ENCODE measurements around the gene PRR5L. TPM values are rescaled to one million over a fixed set of nuclear protein-coding genes. Genes with fewer than 3 reads are reported as not detected.

The PRR5L gene
- total and polyA plus RNA-seq, 2 donors (not counting 1 experiment from before 2014, with no cell fraction given), result 4.0 to 5.9 TPM

- Histone ChIP-seq H3K27ac (ENCODE audit: low read length in 2 of 2) (no peak overlapping the region), H4K20me1 (ENCODE audit: control insufficient read depth, insufficient read depth, low read length, poor library complexity, severe bottlenecking) (no peaks in the 10 kb centered on the region), H3K9me3 (ENCODE audit: control extremely low read depth in 1 of 3, control insufficient read depth in 2 of 3, insufficient read depth in 1 of 3, low read length in 2 of 3) (no peaks in the 10 kb centered on the region), H3K9ac (ENCODE audit: low read length) (no peak overlapping the region), H3K4me1 (ENCODE audit: control insufficient read depth in 2 of 2, insufficient read depth in 2 of 2, low read length in 2 of 2) (no peaks in the 10 kb centered on the region), H3K4me2 (replicated peaks; ENCODE audit: low read depth, low read length, poor library complexity, severe bottlenecking) (no peak overlapping the region), H3K27me3 (replicated peaks in 1 of 4; ENCODE audit: control extremely low read depth in 1 of 4, control insufficient read depth in 3 of 4, insufficient read depth in 4 of 4, low read length in 3 of 4) (no peaks in the 10 kb centered on the region), H3K79me2 (ENCODE audit: control insufficient read depth, insufficient read depth, low read length) (no peaks in the 10 kb centered on the region), H2AFZ (ENCODE audit: insufficient read depth, low read depth, low read length, poor library complexity, severe bottlenecking) (no peak overlapping the region), H3K36me3 (replicated peaks in 1 of 2; ENCODE audit: control extremely low read depth in 1 of 2, control insufficient read depth in 1 of 2, extremely low read depth in 1 of 2, insufficient read depth in 2 of 2, low read length in 1 of 2) (no peaks in the 10 kb centered on the region), H3K4me3 (ENCODE audit: control extremely low read depth in 1 of 5, extremely low read depth in 1 of 5, insufficient read depth in 1 of 5, low read depth in 2 of 5, low read length in 4 of 5) (no peak overlapping the region)
- Mint-ChIP-seq H3K27ac (no peak overlapping the region), H3K4me3 (no peak overlapping the region), H3K4me1 (no peaks in the 10 kb centered on the region), H3K9me3 (ENCODE audit: insufficient read depth) (no peaks in the 10 kb centered on the region), H3K27me3 (no peaks in the 10 kb centered on the region)
- intact Hi-C loops (cut with micrococcal nuclease), result no loop called here
- TF ChIP-seq CTCF (IDR thresholded peaks at IDR 0.05), result no peak
- no peak for TF ChIP-seq EZH2 (IDR thresholded peaks at IDR 0.05; ENCODE audit: borderline replicate concordance, insufficient read depth, low read depth, low read length, poor library complexity, severe bottlenecking)
- ChIA-PET POLR2A (interaction anchor here (0.6 kb wide), 1 partner anchor 16 kb away, joined by 5 read pairs; no protein-coding TSS in a partner anchor), CTCF (interaction anchor here (1.0 to 1.3 kb wide), 2 partner anchors 9 to 21 kb away, joined by 4 read pairs; no protein-coding TSS in a partner anchor)
- no peak for ATAC-seq (ENCODE audit: low read depth)
- DNase-seq, result no peak
- WGBS (ENCODE audit: insufficient coverage), result 100% methylated on average over 1 of the region's 1 CpG
These were observed 175.5 kb downstream of the PRR5L start for GRCh38 chr11:36471577-36471976.

GRCh38 chr11:36475192-36475591, 179.1 kb downstream of the PRR5L start:
- Mint-ChIP-seq H3K27me3 (no peaks in the 10 kb centered on the region), H3K4me3 (no peak overlapping the region), H3K27ac (no peak overlapping the region), H3K9me3 (ENCODE audit: insufficient read depth) (no peaks in the 10 kb centered on the region), H3K4me1 (no peaks in the 10 kb centered on the region)
- H3K4me2 ChIP-seq (replicated peaks; ENCODE audit: low read depth, low read length, poor library complexity, severe bottlenecking), result no peak overlapping the region
- H3K79me2 ChIP-seq (ENCODE audit: control insufficient read depth, insufficient read depth, low read length), result peaks cover 5% of the 10 kb centered on the region
- TF ChIP-seq EZH2 (IDR thresholded peaks at IDR 0.05; ENCODE audit: borderline replicate concordance, insufficient read depth, low read depth, low read length, poor library complexity, severe bottlenecking) (no peak), CTCF (IDR thresholded peaks at IDR 0.05) (no peak)
- no peak for ATAC-seq (ENCODE audit: low read depth)
- H3K36me3 ChIP-seq (replicated peaks in 1 of 2; ENCODE audit: control extremely low read depth in 1 of 2, control insufficient read depth in 1 of 2, extremely low read depth in 1 of 2, insufficient read depth in 2 of 2, low read length in 1 of 2), result no peaks in the 10 kb centered on the region
- no peak overlapping the region for H3K27ac ChIP-seq (ENCODE audit: low read length in 2 of 2)
- ChIA-PET CTCF (interaction anchor here (6.4 kb wide), 1 partner anchor 182 kb away, joined by 167 read pairs; the partner anchor contains the start of genes COMMD9 and PRR5L), POLR2A (no interaction called here)
- no peak overlapping the region for H3K9ac ChIP-seq (ENCODE audit: low read length)
- H3K9me3 ChIP-seq (ENCODE audit: control extremely low read depth in 1 of 3, control insufficient read depth in 2 of 3, insufficient read depth in 1 of 3, low read length in 2 of 3), result no peaks in the 10 kb centered on the region
- H3K27me3 ChIP-seq (replicated peaks in 1 of 4; ENCODE audit: control extremely low read depth in 1 of 4, control insufficient read depth in 3 of 4, insufficient read depth in 4 of 4, low read length in 3 of 4), result no peaks in the 10 kb centered on the region
- intact Hi-C loops (cut with micrococcal nuclease), result loop anchor here (5.0 kb wide), 2 partner anchors 433 to 858 kb away; partner anchors contain the start of gene FJX1
- H3K4me3 ChIP-seq (ENCODE audit: control extremely low read depth in 1 of 5, extremely low read depth in 1 of 5, insufficient read depth in 1 of 5, low read depth in 2 of 5, low read length in 4 of 5), result no peak overlapping the region
- no peaks in the 10 kb centered on the region for H4K20me1 ChIP-seq (ENCODE audit: control insufficient read depth, insufficient read depth, low read length, poor library complexity, severe bottlenecking)
- no peak overlapping the region for H2AFZ ChIP-seq (ENCODE audit: insufficient read depth, low read depth, low read length, poor library complexity, severe bottlenecking)
- H3K4me1 ChIP-seq (ENCODE audit: control insufficient read depth in 2 of 2, insufficient read depth in 2 of 2, low read length in 2 of 2), result no peaks in the 10 kb centered on the region
- no CpG with 5 or more reads among the region's 1 CpG for WGBS (ENCODE audit: insufficient coverage)
- no peak for DNase-seq
